ENCODE results near the gene DUS3L. TPM values are rescaled to one million over a fixed set of nuclear protein-coding genes. Genes with fewer than 3 reads are reported as not detected.

DUS3L gene
- total RNA-seq, 6 donors from 2014 or later, result 31.4 to 88.0 (median 43.1) TPM

GRCh38 chr19:5743630-5744029 lies 47.3 kb downstream of the DUS3L start:
- TF ChIP-seq POLR2AphosphoS5 (IDR thresholded peaks at IDR 0.05) (no peak), POLR2A (IDR thresholded peaks at IDR 0.05) (no peak), CTCF (IDR thresholded peaks at IDR 0.05) (no peak), EP300 (IDR thresholded peaks at IDR 0.05) (no peak)
- Histone ChIP-seq H3K9me3 (no peaks in the 10 kb centered on the region), H3K4me3 (no peak overlapping the region), H3K27ac (no peak overlapping the region), H3K27me3 (no peaks in the 10 kb centered on the region), H3K36me3 (no peaks in the 10 kb centered on the region), H3K4me1 (no peaks in the 10 kb centered on the region)
- ATAC-seq (ENCODE audit: low FRiP score in 2 of 2) (no peak), DNase-seq (no peak)

GRCh38 chr19:5742051-5742450 lies 48.9 kb downstream of the DUS3L start:
- 86 to 93% methylated on average over 19 of the region's 19 CpGs for WGBS, 2 donors

DNA sequence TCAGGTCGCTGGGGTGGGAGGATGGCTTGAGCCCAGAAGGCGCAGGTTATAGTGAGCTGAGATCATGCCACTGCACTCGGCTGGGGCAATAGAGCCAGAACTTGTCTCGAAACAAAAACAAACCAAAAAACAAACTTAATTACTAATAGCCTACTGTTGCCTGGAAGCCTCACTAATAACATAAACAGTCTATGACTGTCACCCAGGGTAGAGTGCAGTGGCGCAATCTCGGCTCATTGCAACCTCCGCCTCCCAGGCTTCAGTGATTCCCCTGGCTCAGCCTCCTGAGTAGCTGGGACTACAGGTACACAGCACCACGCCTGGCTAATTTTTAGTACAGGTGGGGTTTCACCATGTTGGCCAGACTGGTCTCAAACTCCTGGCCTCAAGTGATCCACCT lies 52.5 kb downstream of the DUS3L start:
- ATAC-seq (ENCODE audit: low FRiP score in 2 of 2), result no peak
- TF ChIP-seq POLR2AphosphoS5 (IDR thresholded peaks at IDR 0.05) (no peak), POLR2A (IDR thresholded peaks at IDR 0.05) (no peak), CTCF (IDR thresholded peaks at IDR 0.05) (no peak), EP300 (IDR thresholded peaks at IDR 0.05) (no peak)
- no peak overlapping the region for H3K27ac ChIP-seq
- no peaks in the 10 kb centered on the region for H3K36me3 ChIP-seq
- no peaks in the 10 kb centered on the region for H3K27me3 ChIP-seq
- WGBS, 2 donors, result 70 to 78% methylated on average over 8 of the region's 8 CpGs
- no peak for DNase-seq
- H3K9me3 ChIP-seq, result no peaks in the 10 kb centered on the region
- no peak overlapping the region for H3K4me3 ChIP-seq
- no peaks in the 10 kb centered on the region for H3K4me1 ChIP-seq

More at GRCh38 chr19:5742051-5742450, 48.9 kb downstream of the DUS3L start:
- ATAC-seq (ENCODE audit: low FRiP score in 2 of 2) (no peak), DNase-seq (no peak)
- Histone ChIP-seq H3K27ac (no peak overlapping the region), H3K4me1 (no peaks in the 10 kb centered on the region), H3K4me3 (no peak overlapping the region), H3K36me3 (no peaks in the 10 kb centered on the region), H3K9me3 (no peaks in the 10 kb centered on the region), H3K27me3 (no peaks in the 10 kb centered on the region)
- no peak for TF ChIP-seq EP300 (IDR thresholded peaks at IDR 0.05)
- TF ChIP-seq POLR2AphosphoS5 (IDR thresholded peaks at IDR 0.05), result no peak
- TF ChIP-seq CTCF (IDR thresholded peaks at IDR 0.05), result no peak
- TF ChIP-seq POLR2A (IDR thresholded peaks at IDR 0.05), result no peak

Other genes with a start within 250 kb of the DUS3L start
- 10 to 100 TPM in 1 of 6 donors, 1 to 10 TPM in 5; 3.1 to 12.8 (median 4.3) TPM for gene TINCR, start 223.2 kb downstream of the DUS3L start, total RNA-seq
- gene SAFB2, start 168.4 kb downstream of the DUS3L start, total RNA-seq, result 100 to 1,000 TPM in 2 of 6 donors, 10 to 100 TPM in 4; 41.8 to 273 (median 94.5) TPM
- 100 to 1,000 TPM in 3 of 6 donors, 10 to 100 TPM in 3; 66.4 to 524 (median 113) TPM for gene SAFB, start 168.1 kb downstream of the DUS3L start, total RNA-seq
- gene MICOS13, start 110.6 kb downstream of the DUS3L start, total RNA-seq, result 10 to 100 TPM; 19.1 to 63.2 (median 34.2) TPM
- 10 to 100 TPM in 4 of 6 donors, 1 to 10 TPM in 2; 4.5 to 26.5 (median 16.7) TPM for gene HSD11B1L, start 110.1 kb downstream of the DUS3L start, total RNA-seq
- gene RPL36, start 100.9 kb downstream of the DUS3L start, total RNA-seq, result 100 to 1,000 TPM; 290 to 626 (median 442) TPM
- gene LONP1, start 71.0 kb downstream of the DUS3L start, total RNA-seq, result 100 to 1,000 TPM in 2 of 6 donors, 10 to 100 TPM in 4; 79.7 to 141 (median 89.4) TPM
- 1 to 10 TPM in 3 of 6 donors, not detected in 3; 1.1 to 5.9 (median 1.7) TPM for gene CATSPERD, start 70.5 kb downstream of the DUS3L start, total RNA-seq
- gene PRR22, start 6.4 kb downstream of the DUS3L start, total RNA-seq, result 1 to 10 TPM; 1.8 to 4.4 (median 3.4) TPM
- 10 to 100 TPM in 1 of 6 donors, 1 to 10 TPM in 4, under 1 TPM in 1; 0.77 to 13.3 (median 4.5) TPM for gene NRTN, start 13.9 kb upstream of the DUS3L start, total RNA-seq
- gene FUT6, start 48.5 kb upstream of the DUS3L start, total RNA-seq, result 1 to 10 TPM in 2 of 6 donors, under 1 TPM in 4; 0.30 to 3.6 (median 0.82) TPM
- gene FUT3, start 60.3 kb upstream of the DUS3L start, total RNA-seq, result 10 to 100 TPM in 4 of 6 donors, 1 to 10 TPM in 2; 4.2 to 19.5 (median 12.7) TPM
- gene FUT5, start 79.4 kb upstream of the DUS3L start, total RNA-seq, result not detected
- 100 to 1,000 TPM in 4 of 6 donors, 10 to 100 TPM in 2; 87.3 to 238 (median 157) TPM for gene NDUFA11, start 112.6 kb upstream of the DUS3L start, total RNA-seq
- gene VMAC, start 113.7 kb upstream of the DUS3L start, total RNA-seq, result 10 to 100 TPM in 3 of 6 donors, 1 to 10 TPM in 3; 4.1 to 38.8 (median 9.3) TPM
- 100 to 1,000 TPM in 4 of 6 donors, 10 to 100 TPM in 2; 20.6 to 414 (median 115) TPM for gene CAPS, start 123.1 kb upstream of the DUS3L start, total RNA-seq
- 100 to 1,000 TPM in 1 of 6 donors, 10 to 100 TPM in 5; 64.4 to 116 (median 68.5) TPM for gene RANBP3, start 187.0 kb upstream of the DUS3L start, total RNA-seq